Measurements from ENCODE around the gene HIVEP2.

- TF ChIP-seq REST (IDR thresholded peaks at IDR 0.05; ENCODE audit: insufficient replicate concordance, low read depth) = no peak
- TF ChIP-seq CTCF (IDR thresholded peaks at IDR 0.05; ENCODE audit: insufficient read depth, low read length) = no peak
- TF ChIP-seq POLR2AphosphoS5 (IDR thresholded peaks at IDR 0.05; ENCODE audit: low read depth) = no peak
- no peak for TF ChIP-seq GABPA (IDR thresholded peaks at IDR 0.05; ENCODE audit: low read depth)
Measured at GRCh38 chr6:142958343-142958742, 13.4 kb upstream of the HIVEP2 start.

All from HL-60 (cell line).